HEK293 (cell line): ENCODE measurements around the gene IRAK2.

ENCODE experiments used
- KLF10 ChIP-seq: fragments of 450-650 bp; IDR thresholded peaks from 2 replicates; pipeline ENCODE4 v1.5.1; 2018; ENCODE audit warnings: missing biosample characterization, mild to moderate bottlenecking, missing genetic modification characterization
- SALL2 ChIP-seq: fragments of 450-650 bp; formaldehyde crosslinking; IDR thresholded peaks from 2 replicates; pipeline ENCODE4 v1.5.0; 2017; ENCODE audit warnings: missing biosample characterization, mild to moderate bottlenecking, missing genetic modification characterization, borderline replicate concordance
- SP2 ChIP-seq: fragments of 450-650 bp; formaldehyde crosslinking; IDR thresholded peaks from 2 replicates; pipeline ENCODE4 v1.5.1; 2016; ENCODE audit warnings: missing biosample characterization, missing genetic modification characterization
- TCF7L2 ChIP-seq: IDR thresholded peaks from 2 replicates; pipeline ENCODE4 v1.6.1; 2011; ENCODE audit warnings: low read depth, mild to moderate bottlenecking, inconsistent platforms, low read length, moderate library complexity, borderline replicate concordance
- ZNF274 ChIP-seq, 2 experiments: fragments of 200-500 bp in 1 of 2; fragments of 450-650 bp in 1 of 2; sonication (Bioruptor generic) in 1 of 2; formaldehyde crosslinking in 1 of 2; IDR thresholded peaks; 2 replicates each; pipeline versions ENCODE4 v1.5.1 to v1.6.1; 2014 to 2016; ENCODE audit warnings: borderline replicate concordance in 1 of 2, inconsistent platforms in 1 of 2, low read length in 1 of 2, missing biosample characterization in 1 of 2, missing genetic modification characterization in 1 of 2
- ZNF37A ChIP-seq: fragments of 450-650 bp; IDR thresholded peaks from 2 replicates; pipeline ENCODE4 v1.5.1; 2018; ENCODE audit warnings: missing biosample characterization, missing genetic modification characterization
- ZNF677 ChIP-seq: fragments of 450-650 bp; IDR thresholded peaks from 2 replicates; pipeline ENCODE4 v1.5.0; 2018; ENCODE audit warnings: missing biosample characterization, mild to moderate bottlenecking, missing genetic modification characterization, moderate library complexity
- ZNF747 ChIP-seq: fragments of 450-650 bp; formaldehyde crosslinking; IDR thresholded peaks from 2 replicates; pipeline ENCODE4 v1.5.1; 2016; ENCODE audit warnings: missing biosample characterization, missing genetic modification characterization
- TF ChIP-seq, protein P1 (sequence below): fragments of 450-650 bp; formaldehyde crosslinking; IDR thresholded peaks from 2 replicates; pipeline ENCODE4 v1.5.1; 2016; ENCODE audit warnings: missing biosample characterization, missing genetic modification characterization
- TF ChIP-seq, protein P2 (sequence below): fragments of 450-650 bp; formaldehyde crosslinking; IDR thresholded peaks from 2 replicates; pipeline ENCODE4 v1.5.1; 2016; ENCODE audit warnings: missing biosample characterization, missing genetic modification characterization
- TF ChIP-seq, protein P3 (sequence below): fragments of 450-650 bp; formaldehyde crosslinking; IDR thresholded peaks from 2 replicates; pipeline ENCODE4 v1.5.1; 2016; ENCODE audit warnings: missing biosample characterization, missing genetic modification characterization

DNA sequence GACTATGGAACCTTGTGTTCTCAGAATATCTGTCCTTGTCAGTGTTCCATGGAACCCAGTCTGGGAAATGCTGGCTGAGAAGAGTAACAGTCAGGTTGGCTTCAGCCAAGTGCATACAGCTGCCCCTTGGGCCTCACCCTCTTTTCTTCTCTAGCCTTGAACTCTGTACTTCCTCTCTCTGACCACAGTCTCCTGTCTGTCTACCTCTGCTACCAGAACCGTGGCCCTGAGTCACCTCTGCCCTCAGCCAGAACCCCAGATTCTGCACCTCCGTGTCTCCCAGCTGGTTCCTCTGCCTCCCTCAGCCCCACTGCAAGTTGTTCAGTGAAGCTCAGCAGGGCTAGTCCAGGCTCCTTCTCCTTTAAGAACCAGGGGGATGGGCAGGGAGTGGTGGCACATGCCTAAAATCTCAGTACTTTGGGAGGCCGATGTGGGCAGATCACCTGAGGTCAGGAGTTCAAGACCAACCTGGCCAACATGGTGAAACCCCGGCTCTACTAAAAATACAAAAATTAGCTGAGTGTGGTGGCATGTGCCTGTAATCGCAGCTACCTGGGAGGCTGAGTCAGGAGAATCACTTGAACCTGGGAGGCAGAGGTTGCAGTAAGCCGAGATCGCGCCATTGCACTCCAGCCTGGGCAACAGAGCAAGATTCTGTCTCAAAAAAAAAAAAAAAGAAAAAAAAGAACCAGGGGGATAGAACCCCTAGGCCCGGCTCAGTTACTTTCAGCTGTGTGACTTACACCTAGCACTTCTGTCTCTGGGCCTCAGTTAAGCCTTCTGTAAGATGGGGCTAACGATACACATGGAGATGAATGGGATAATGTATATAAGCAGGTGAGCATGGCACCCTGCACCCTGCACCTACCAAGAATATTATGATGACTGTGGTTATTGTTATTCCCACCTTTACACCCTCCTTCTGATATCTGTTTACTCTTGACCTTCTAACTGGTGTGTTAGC is 59.2 kb downstream of the IRAK2 start:
- TF ChIP-seq TCF7L2 (no peak), ZNF37A (no peak), SALL2 (tag by site-specific recombination) (no peak), ZNF274 (IDR thresholded peaks at IDR 0.05; ENCODE audit: low read length) (no peak), ZNF274 (tag by site-specific recombination; IDR thresholded peaks at IDR 0.05; ENCODE audit: borderline replicate concordance) (no peak), KLF10 (no peak), ZNF747 (tag by site-specific recombination) (no peak), SP2 (no peak), ZNF677 (no peak)
- TF ChIP-seq, protein P1, sequence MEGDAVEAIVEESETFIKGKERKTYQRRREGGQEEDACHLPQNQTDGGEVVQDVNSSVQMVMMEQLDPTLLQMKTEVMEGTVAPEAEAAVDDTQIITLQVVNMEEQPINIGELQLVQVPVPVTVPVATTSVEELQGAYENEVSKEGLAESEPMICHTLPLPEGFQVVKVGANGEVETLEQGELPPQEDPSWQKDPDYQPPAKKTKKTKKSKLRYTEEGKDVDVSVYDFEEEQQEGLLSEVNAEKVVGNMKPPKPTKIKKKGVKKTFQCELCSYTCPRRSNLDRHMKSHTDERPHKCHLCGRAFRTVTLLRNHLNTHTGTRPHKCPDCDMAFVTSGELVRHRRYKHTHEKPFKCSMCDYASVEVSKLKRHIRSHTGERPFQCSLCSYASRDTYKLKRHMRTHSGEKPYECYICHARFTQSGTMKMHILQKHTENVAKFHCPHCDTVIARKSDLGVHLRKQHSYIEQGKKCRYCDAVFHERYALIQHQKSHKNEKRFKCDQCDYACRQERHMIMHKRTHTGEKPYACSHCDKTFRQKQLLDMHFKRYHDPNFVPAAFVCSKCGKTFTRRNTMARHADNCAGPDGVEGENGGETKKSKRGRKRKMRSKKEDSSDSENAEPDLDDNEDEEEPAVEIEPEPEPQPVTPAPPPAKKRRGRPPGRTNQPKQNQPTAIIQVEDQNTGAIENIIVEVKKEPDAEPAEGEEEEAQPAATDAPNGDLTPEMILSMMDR = no peak
- TF ChIP-seq, protein P2, sequence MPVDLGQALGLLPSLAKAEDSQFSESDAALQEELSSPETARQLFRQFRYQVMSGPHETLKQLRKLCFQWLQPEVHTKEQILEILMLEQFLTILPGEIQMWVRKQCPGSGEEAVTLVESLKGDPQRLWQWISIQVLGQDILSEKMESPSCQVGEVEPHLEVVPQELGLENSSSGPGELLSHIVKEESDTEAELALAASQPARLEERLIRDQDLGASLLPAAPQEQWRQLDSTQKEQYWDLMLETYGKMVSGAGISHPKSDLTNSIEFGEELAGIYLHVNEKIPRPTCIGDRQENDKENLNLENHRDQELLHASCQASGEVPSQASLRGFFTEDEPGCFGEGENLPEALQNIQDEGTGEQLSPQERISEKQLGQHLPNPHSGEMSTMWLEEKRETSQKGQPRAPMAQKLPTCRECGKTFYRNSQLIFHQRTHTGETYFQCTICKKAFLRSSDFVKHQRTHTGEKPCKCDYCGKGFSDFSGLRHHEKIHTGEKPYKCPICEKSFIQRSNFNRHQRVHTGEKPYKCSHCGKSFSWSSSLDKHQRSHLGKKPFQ (tag by site-specific recombination) = no peak
- TF ChIP-seq, protein P3, sequence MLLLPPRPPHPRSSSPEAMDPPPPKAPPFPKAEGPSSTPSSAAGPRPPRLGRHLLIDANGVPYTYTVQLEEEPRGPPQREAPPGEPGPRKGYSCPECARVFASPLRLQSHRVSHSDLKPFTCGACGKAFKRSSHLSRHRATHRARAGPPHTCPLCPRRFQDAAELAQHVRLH (tag by site-specific recombination) = no peak
